SHP77 treated with DMSO at 0.1 percent for 48 hours (cell line): ENCODE data around the gene TRRAP.
"Not testable (repeated sequence)": the region's sequence is repeated elsewhere in the genome, so short reads cannot be mapped to it uniquely, and the experiment has no call there.

ENCODE experiments used
- DNase-seq: peaks from one replicate; lab custom pipeline; 2025; lab: John Stamatoyannopoulos, UW

TRRAP gene

DNA sequence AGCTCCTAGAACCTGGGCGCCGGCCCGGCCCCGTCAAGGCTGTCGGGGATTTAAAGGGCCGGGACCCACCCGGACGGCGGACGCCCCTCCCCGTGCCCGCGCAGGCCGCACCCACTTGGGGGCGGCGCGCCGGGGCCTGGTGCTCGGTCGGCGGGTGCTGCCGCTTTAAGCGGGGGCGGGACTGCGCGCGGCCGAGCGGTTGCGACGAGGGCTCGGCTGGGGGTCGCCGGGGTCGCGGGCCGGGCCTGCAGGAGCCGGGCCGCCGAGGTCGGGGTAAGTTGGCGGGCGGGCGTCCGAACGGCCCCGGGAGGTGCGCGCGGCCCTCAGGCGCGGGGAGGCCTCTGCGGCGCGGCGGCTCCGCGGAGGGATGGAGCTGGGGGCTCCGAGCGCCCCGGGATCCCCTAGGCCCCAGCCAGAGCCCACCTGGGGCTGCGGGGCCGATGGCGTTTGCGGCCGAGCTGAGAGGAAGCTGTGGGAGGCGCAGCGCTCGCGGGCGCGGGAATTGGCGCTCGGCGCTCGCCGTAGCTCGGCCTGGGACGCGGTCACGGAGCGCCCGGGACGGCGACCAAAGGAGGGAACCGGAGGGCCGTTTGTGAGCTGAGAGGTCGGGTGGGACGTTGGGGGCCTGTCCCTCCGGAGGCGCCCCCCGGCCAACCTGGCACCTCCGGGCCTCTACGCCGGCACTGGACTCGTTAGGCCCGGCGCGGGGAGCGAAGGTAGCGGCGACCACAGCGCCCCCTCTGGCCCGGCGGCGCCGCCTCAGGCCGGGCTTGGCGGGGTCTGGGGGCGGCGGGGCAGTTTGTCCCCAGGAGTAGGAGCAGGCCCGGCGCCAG, at the start of gene TRRAP:
Gene TRRAP, plus strand, starts transcription at position 168 of the 833 bp plus-strand sequence. CDS start 2,619 bp downstream, outside the sequence.
- no peak for DNase-seq

DNA sequence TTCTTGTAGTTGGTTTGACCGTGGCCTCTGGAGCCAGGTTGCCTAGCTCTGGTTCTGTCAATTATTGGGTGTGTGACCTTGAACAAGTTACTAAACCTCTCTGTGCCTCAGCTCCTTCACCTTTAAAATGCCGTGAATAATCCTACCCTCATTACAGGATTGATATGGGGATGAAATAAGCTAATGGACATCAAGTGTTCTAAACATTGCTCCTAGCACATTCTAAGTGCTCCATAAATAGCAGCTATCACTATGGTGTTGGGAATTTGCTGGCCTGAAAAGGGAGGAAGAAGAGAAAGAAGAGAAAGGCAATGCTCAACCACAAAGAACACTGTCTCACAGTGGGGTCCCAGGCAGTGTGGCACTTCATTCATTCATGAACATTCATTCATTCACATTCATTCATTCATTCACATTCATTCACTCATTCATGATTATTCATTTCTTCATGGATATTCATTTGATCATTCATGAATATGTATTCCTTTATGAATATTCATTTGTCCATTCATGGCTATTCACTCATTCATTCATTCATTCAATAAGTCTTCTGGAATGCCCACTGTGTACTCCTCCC, 47.3 kb upstream of the TRRAP start:
- no peak for DNase-seq

DNA sequence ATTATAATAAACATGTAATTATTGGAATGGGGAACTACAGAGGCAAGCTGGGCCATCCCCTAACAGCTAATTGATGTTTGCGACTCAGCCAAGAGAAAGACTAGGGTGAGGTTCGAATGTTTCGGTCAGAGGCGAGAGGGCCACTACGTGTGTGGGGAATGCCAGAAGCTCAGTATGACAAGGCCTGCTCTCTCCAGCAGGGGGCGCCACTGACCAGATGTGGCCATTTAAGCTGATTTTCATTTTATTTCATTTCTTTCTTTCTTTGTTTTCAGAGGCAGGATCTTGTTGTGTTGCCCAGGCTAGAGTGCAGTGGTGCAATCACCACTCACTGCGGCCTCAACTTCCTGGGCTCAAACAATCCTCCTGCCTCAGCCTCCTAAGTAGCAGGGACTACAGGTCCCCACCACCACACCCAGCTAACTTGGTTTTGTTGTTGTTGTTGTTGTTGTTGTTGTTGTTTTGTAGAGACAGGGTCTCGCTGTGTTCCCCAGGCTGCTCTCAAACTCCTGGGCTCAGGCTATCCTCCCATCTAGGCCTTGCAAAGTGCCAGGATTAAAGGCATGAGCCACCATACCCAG, 46.6 kb upstream of the TRRAP start:
- DNase-seq, result no peak

DNA sequence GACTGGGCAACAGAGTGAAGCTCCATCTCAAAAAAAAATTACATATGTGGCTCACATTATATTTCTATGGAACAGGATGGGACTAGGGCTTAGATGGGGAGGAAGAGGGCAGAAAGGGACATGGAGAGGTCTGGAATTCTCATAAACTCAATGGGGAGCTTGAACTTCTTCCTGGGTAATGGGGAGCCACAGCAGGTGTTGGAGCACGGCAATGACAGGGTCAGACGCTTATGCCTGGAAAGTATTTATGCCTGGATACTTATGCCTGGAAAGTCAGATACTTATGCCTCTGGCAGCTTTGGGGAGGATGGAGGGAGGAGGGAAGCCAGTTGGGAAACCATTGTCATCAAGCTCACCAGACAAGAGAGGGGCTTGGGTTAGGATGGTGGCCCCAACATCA, 45.3 kb upstream of the TRRAP start:
- no peak for DNase-seq

DNA sequence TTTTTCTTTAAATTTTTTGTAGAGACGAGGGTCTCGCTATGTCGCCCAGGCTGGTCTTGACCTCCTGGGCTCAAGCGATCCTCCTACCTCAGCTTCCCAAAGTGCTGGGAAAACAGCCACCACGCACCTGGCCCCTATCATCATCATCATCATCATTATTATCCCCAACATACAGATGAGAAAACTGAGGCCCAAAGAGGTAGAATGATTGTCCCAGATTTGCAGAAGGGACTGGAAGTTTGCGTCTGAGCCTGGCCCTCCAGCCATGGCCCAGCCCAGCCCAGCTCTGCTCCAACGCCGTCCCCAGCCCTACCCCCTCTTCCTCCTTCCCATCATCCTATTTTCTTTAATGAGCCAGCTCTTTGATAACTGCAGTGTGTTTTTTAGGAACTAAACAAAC, 43.4 kb upstream of the TRRAP start:
- no peak for DNase-seq

DNA sequence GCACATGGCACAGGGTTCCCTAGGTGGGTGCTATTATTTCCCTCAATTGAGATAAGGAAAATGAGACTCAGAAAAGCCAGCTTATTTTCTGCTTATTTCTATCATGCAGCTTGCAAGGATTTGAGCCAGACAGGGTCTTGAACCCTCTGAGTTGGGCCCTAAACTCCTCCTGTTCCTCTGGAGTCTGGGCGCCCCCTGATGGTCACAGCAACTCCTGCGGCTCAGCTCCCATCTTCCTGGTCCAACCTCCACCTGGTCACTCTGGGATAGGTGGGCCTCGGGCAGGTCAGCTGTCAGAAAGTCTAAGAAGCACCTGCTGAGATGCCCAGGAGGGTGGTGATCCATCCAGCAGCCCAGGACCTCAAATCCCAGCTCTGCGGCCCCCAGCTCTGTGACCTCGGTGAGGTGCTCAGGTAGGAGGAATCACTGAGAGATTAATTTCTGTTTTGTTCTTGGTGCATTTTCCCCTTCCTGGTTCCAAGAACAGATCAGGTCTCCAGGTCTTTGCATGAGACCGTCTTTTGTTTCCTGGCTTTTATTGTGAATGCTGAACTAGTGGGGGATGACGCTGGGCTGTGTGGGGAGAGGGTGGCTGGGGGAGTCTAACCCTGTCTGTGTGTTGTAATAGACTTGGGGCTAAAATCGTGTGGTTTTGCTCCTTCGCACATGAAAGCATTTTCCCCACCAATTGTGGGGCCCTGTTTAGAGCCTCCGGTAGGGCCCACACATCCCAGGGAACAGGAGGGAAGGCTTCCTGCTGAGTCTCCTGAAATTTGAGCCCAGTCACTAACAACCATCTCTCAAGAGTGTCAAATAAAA, 41.3 kb upstream of the TRRAP start:
- DNase-seq, result no peak

DNA sequence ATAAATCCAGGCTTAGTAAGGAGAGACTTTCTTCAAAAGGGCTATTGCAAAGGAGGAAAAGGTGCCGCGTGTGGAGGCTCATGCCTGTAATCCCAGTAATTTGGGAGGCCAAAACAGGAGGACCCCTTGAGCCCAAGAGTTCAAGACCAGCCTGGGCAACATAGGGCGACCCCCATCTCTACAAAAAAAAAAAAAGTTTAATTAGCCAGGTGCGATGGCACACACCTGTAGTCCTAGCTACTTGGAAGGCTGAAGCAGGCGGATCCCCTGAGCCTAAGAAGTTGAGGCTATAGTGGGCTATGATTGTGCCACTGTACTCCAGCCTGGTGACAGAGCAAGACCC, 40.7 kb upstream of the TRRAP start:
- no peak for DNase-seq

DNA sequence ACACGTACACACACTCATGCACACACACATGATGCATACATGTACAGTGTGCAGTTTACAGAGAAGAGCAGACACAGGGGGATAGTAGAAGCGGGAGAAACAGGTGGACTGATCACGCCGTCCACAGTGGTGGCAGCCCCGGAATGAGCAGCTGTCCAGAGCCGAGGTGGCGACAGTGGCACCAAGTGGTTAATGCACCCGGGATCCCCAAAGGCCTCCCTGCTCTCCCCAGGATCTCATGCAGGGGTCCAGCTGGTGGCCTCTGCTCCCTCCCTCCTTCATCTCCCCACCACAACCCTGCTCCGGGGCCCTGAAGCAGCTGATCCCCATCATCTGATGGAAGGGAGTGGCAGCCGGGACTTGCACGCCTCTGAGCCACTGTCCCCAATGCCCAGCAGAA, 38.2 kb upstream of the TRRAP start:
- no peak for DNase-seq

DNA sequence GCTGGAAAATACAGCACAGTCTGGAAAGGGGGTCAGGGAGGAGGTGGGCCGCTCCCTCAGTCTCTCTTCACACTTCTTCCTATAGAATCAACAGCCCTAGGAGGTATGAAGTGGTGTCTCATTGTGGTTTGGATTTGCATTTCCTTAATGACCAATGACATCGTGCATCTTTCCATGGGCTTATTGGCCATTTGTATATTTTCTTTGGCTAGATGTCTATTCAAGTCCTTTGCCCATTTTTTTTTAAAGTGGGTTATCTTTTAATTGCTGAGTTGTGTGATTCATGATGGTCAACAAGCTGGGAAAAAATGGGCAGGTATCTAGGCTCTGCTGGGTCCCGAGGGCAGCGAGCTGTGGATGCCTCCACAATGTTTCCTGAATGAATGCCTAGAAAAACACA, 37.6 kb upstream of the TRRAP start:
- no peak for DNase-seq

DNA sequence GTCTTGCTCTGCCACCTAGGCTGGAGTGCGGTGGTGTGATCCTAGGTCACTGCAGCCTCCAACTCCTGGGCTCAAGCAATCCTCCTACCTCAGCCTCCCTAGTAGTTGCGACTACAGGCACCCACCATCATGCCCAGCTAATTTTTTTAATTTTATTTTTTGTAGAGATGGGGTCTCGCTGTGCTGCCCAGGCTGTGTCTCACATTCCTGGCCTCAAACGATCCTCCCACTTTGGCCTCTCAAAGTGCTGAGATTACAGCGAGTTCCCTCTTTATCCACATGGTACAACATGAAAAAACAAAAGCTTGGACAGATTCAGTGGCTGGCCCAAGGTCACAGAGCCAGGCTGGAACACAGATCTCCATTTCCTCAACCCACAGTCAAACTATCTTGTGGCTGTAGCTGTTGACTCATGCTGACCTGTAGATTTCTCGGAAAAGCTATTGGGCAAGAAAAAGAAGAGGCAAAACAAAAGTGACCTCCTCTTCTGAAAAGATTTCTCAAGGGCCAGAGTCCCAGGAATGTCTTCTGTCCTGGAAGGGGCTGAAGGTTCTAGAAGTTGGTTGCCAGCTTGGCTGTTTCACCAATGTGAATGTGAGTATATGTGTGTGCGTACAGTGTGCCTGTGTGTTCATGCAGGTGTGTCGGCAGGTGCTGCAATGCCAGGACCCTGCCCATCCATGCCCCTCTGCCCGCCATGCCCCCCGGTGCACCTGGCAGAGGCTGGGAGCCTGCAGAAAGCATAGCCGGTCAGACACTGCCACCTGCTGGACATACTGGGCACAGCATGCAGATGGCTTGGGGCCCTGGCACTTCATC, 36.9 kb upstream of the TRRAP start:
- no peak for DNase-seq

DNA sequence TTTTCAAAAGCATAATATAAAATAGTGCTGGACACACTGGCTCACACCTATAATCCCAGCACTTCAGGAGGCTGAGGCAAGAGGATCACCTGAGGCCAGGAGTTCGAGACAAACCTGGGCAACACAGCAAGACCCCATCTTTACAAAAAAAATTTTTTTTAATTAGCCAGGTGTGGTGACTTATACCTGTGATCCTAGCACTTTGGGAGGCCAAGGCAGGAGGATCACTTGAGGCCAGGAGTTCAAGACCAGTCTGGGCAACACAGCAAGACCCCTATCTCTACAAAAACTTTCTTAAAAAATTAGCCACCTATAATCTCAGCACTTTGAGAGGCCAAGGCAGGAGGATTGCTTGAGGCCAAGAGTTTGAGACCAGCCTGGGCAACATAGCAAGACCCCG, 35.8 kb upstream of the TRRAP start:
- not testable (repeated sequence) for DNase-seq

DNA sequence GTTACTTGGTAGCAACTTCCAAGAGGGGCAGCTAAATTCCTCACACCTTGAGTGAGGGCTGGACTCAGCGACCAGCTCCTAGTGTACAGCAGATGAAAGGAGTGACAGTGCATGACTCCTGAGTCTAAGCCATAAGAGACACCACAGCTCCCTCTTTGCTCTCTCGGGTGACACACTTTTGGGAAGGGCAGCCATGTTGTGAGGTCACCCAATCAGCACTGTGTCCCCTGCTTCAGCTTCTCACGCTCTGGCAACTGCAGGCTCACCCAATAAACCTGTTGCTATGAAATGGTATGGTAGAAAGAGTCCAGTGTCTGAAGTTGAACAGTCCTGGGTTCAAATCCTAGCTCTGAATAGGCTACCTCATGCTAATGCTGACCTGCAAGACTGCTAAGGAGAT, 29.4 kb upstream of the TRRAP start:
- DNase-seq, result no peak

DNA sequence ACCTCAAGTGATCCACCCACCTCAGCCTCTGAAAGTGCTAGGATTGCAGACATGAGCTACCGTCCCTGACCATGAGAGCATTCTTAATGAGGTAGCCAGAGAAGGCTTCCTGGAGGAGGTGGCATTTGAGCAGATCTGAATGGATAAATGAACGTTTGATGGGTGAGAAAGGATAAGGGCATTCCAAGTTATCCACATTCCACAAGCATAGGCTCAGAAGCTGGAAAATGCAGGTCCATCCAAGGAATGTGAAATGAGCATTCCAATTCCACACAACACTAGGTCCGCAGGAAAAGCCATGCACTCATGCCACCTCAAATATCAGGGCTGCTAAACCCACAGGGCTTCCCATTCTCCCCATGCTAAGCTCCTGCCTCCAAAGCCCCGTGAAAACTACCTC, 25.5 kb upstream of the TRRAP start:
- no peak for DNase-seq

DNA sequence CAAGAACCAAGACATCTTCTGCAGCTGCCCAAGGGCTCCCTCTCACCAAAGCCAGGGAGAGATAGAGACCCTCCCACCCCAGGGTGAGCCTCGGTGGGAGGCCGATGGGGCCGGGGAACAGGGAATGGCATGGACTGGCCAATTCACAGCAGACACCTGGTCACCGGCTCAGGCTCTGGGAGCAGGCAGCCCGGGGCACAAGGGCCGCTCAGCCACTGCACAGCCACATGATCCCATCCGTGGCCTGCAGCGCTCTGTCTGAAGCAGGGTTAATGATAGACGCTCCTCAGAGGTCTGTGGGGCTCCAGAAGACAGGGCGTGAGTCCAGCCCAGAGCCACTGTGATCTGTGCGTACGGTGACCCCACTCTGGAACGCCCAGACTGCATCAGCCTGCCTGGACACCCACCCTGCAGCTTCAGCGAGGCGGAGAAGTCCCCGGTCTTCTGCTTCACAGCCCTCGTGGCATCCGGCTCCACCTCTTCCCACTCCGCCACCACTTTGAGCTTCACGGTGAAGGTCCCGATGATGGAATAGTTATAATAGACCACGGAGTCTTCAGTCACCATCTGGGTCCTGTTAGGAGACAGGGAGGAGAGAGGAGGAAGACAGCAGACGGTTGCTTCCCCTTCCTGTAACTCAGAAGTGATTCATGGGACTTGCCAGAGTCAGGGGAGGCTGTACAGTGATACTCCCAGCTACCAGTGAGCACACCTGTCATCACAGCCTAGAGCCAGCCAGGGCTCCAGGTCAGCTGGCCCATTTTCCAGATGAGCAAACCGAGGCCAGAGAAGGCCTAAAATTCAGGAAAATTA, 22.5 kb upstream of the TRRAP start:
- no peak for DNase-seq

DNA sequence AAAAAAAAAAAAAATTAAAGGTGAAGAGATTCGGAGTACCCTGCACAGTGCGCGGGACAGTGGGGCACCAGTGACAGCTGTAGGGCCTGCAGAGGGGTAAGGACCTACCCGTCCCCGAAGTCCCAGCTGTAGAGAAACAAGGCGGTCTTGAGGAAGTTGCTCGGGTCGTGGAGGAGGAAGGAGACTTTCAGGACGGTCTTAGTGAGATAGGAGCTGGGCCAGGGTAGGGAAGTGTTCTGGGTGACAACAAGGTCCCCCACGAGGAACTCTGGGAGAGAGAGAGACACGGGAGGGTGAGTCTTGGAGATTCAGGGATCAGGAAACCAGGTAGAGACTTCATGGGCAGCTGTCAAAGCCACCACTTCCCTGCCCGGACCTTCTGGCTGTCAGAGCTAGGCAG, 18.3 kb upstream of the TRRAP start:
- no peak for DNase-seq

DNA sequence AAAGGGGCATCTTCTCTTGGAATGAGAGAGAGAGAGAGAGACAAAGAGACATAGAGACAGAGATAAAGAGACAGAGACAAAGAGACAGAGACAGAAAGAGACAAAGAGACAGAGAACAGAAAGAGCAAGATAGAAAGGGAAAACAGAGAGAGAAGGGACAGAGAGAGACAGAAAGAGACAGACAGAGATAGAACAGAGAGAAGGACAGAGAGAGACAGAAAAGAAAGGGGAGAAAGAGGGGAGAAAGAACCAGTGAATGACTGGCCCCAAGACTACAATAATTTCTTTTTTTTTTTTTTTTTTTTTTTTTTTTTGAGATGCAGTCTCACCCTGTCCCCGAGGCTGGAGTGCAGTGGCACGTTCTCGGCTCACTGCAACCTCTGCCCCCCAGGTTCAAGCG, 16.1 kb upstream of the TRRAP start:
- DNase-seq, result no peak

DNA sequence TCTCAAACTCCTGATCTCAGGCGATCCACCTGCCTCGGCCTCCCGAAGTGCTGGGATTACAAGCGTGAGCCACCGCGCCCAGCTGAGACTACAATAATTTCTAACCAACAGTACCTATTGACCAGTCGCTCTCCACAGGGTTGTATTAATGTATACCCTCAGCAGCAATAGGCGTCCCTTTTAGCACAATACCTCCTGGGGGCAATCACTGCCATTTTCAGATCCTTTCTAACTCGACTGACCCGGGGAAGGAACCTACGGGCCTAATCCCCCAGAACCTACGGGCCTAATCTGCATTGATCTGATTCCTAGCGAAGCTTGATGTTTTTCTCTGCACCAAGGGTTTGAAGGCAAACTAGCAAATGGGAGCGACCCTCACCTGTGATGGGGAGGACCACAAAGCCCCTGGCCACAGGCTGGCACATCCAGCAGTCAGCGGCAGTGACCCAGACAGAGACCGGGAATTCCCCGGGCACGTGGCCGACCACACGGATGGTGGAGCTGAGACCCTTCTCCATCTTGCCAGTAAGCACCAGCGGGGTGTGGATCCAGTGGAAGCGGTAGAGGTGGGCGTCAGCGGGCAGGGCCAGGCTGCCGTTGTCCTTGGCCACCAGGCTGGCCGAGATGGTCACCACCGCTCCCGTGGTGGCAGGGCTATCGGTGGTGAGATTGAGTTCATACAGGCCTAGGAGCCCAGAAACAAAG, 15.5 kb upstream of the TRRAP start:
- DNase-seq, result no peak

DNA sequence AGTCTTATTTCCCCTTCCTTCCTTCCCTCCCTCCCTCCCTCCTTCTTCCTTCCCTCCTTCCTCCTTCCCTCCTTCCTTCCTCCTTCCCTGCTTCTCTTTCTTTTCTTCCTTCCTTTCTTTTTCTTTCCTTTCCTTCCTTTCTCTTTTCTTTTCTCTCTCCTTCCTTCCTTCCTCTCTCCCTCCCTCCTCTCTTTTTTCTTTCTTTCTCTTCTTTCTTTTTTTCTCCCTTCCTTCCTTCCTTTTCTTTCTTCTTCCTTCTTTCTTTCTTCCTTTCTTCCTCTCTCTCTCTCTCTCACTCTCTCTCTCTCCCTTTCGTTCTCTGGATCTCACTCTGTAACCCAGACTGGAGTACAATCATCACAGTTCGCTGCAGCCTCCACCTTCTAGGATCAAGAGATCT, 14.7 kb upstream of the TRRAP start:
- DNase-seq, result no peak

DNA sequence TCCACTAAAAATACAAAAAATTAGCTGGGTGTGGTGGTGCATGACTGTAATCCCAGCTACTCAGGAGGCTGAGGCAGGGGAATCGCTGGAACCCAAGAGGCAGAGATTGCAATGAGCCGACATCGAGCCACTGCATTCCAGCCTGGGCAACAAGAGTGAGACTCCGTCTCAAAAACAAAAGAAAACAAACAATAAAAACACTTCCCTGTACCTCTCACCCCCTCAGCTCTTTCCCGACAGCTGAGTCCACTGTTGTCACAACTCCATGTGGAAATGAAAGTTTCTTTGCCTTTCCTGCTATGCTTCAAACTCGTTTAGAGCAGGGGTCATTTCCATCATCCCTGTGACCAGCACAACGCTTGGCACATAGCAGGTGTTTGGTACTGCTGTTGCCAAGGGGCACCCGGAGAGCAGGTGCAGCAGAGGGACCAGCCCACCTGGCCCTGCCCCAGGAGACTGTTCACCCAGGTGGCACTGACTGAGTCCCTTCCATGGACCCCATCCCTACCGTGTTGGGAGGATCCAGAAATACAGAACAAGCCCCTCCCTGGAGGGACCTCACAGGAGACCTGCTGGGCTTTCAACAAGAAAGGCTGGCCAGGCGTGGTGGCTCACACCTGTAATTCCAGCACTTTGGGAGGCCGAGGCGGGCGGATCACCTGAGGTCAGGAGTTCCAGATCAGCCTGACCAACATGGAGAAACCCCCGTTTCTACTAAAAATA, 13.4 kb upstream of the TRRAP start:
- DNase-seq, result no peak

DNA sequence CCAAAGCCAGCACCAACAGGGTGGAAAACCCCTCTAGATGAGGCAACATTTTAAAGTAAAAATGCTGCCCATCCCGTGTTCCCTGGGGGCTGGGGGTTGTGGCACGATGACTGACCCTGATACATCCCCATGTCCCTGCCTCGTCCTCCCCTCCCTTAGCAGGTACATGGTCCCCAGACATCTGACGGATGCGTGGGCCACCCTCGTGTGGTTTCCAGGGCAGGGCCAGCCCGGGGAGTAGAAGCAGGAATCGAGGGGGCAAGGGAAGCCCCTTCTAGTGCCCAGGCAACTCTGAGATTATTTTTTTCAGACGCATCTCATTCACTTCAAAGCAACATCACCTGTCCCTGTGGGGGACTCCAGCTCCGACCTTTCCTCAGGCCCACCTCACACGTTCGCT, 12.0 kb upstream of the TRRAP start:
- no peak for DNase-seq
